Kidney capillary endothelial cell (primary cell): ENCODE data around the gene TTC9.

Source experiments
- DNase-seq: peaks from one replicate; pipeline ENCODE4 v3.0.0-alpha.2; 2018; ENCODE audit warnings: low spot score

The TTC9 gene

GRCh38 chr14:70716483-70716882, 74.8 kb downstream of the TTC9 start:
- no peak for DNase-seq

- DNase-seq, result no peak
Observed at GRCh38 chr14:70716958-70717357, 75.2 kb downstream of the TTC9 start.

DNA sequence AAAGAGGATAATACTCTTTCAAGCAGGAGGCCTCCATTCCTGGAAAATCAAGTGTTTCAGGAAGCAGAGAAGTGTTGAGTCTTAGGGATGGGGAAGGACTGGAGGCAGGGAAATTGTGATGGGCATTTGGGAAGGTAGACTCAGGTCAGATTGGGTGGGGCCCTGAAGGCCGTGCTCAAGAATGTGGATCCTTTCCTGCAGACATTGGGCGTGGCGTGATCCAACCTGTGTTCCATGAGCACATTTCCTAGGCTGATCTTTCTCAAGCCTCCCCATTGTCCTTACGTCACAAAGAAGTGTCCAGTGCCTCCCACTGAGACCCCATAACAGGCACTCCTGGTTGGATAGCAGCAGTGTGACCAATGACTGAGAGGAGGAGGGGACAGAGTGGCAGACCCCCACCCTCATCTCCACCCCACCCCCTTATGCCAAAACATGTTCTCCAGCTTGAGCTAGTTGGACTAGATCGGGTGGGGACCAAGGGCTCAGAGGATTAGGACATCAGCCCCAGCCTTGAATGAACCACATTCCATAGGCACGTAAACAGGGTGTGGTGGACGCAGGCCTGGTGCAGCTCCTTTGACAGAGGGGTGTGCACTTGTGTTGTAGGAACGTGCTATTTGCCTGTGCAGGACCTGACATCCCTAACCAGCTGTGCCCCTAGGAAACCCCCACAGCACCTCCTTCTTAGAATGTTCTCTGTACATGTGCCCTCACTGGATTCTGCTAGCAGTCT, 76.8 kb downstream of the TTC9 start:
- DNase-seq, result no peak

- no peak for DNase-seq
Observed at GRCh38 chr14:70721542-70721941, 79.8 kb downstream of the TTC9 start.

GRCh38 chr14:70722418-70722817, 80.7 kb downstream of the TTC9 start:
- DNase-seq, result no peak

- no peak for DNase-seq
Observed at GRCh38 chr14:70723276-70723675, 81.6 kb downstream of the TTC9 start.

DNA sequence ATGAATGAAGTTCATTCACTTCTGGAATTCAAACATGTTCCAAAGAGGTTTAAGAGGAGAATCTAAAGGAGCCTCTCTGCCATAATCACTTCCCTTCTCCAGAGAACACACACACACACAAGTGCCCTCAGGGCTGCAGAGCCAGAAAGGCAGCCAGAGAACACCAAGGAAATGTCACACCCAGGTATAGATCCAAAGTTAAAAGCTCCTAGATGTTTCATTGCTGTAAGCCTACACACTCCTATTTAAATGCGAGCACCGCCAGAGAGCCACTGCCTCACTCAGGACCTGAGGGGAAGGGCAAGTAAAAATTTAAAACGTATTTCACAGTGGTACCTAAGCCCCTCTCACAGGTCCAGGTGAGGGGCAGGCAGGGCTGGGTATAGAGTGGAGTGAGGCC, 82.4 kb downstream of the TTC9 start:
- DNase-seq, result no peak

DNA sequence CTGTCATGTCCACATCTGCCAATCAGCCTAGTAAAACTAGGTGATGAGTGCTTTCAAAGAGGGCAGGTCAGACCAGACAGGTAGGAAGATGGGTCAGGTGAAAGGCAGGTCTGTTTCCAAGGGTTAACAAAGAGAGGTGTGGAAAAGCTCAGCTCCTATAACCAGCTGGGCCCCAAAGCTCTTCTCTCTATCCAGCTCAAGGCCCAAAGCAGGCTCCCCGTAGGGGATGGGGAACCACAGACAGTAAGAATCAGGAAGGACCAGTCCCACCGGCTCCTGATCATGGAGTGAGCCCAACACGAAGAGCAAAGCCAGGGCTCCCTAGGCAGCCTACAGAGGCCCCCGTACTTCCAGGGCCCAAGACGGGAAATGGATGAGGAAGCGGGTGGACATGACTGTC, 83.2 kb downstream of the TTC9 start:
- no peak for DNase-seq
